ENCODE measurements around the gene MSI1. TPM values are rescaled to one million over a fixed set of nuclear protein-coding genes. Genes with fewer than 3 reads are reported as not detected.

MSI1 gene
- total RNA-seq (2014; rRNA removed; shearing (Covaris generic)) = 0.85 and 1.3 TPM in 2 replicates
- polyA plus RNA-seq (2015; cell fraction: cytosol; rRNA removed) = 4.7 and 6.2 TPM in 2 replicates
- 4.5 and 7.6 TPM in 2 replicates for polyA plus RNA-seq (2015; cell fraction: nucleus; rRNA removed)

- in situ Hi-C loops (cut with HindIII; ENCODE audit: low pct_unique_long_range_greater_than_20kb, low sequenced_read_pairs) = no loop called here
- no peak for DNase-seq (ENCODE audit: low read depth, low spot score)
Measured at GRCh38 chr12:120368789-120369602, at the start of gene MSI1. TSS of gene MSI1 (minus strand) at chr12:120369164. CDS start at chr12:120369091, 73 bp downstream.

- in situ Hi-C loops (cut with HindIII; ENCODE audit: low pct_unique_long_range_greater_than_20kb, low sequenced_read_pairs) = no loop called here
- no peak for DNase-seq (ENCODE audit: low read depth, low spot score)
Measured at GRCh38 chr12:120417917-120418580, 49.1 kb upstream of the MSI1 start.

- no peak for DNase-seq (ENCODE audit: low read depth, low spot score)
- in situ Hi-C loops (cut with HindIII; ENCODE audit: low pct_unique_long_range_greater_than_20kb, low sequenced_read_pairs) = no loop called here
Measured at GRCh38 chr12:120416490-120417216, 47.7 kb upstream of the MSI1 start.

GRCh38 chr12:120413901-120414695 lies 45.1 kb upstream of the MSI1 start:
- in situ Hi-C loops (cut with HindIII; ENCODE audit: low pct_unique_long_range_greater_than_20kb, low sequenced_read_pairs) = no loop called here
- no peak for DNase-seq (ENCODE audit: low read depth, low spot score)

GRCh38 chr12:120412421-120412820 lies 43.5 kb upstream of the MSI1 start:
- no peak for DNase-seq (ENCODE audit: low read depth, low spot score)
- in situ Hi-C loops (cut with HindIII; ENCODE audit: low pct_unique_long_range_greater_than_20kb, low sequenced_read_pairs) = no loop called here

- in situ Hi-C loops (cut with HindIII; ENCODE audit: low pct_unique_long_range_greater_than_20kb, low sequenced_read_pairs) = no loop called here
- no peak for DNase-seq (ENCODE audit: low read depth, low spot score)
Measured at GRCh38 chr12:120408771-120409170, 39.8 kb upstream of the MSI1 start.

- DNase-seq (ENCODE audit: low read depth, low spot score) = no peak
- in situ Hi-C loops (cut with HindIII; ENCODE audit: low pct_unique_long_range_greater_than_20kb, low sequenced_read_pairs) = no loop called here
Measured at GRCh38 chr12:120406553-120406952, 37.6 kb upstream of the MSI1 start.

- no peak for DNase-seq (ENCODE audit: low read depth, low spot score)
- in situ Hi-C loops (cut with HindIII; ENCODE audit: low pct_unique_long_range_greater_than_20kb, low sequenced_read_pairs) = no loop called here
Measured at GRCh38 chr12:120406069-120406468, 37.1 kb upstream of the MSI1 start.

- in situ Hi-C loops (cut with HindIII; ENCODE audit: low pct_unique_long_range_greater_than_20kb, low sequenced_read_pairs) = no loop called here
- DNase-seq (ENCODE audit: low read depth, low spot score) = peak; percentile 26
Measured at GRCh38 chr12:120404271-120404670, 35.3 kb upstream of the MSI1 start.

- in situ Hi-C loops (cut with HindIII; ENCODE audit: low pct_unique_long_range_greater_than_20kb, low sequenced_read_pairs) = no loop called here
- no peak for DNase-seq (ENCODE audit: low read depth, low spot score)
Measured at GRCh38 chr12:120403869-120404268, 34.9 kb upstream of the MSI1 start.

- in situ Hi-C loops (cut with HindIII; ENCODE audit: low pct_unique_long_range_greater_than_20kb, low sequenced_read_pairs) = no loop called here
- no peak for DNase-seq (ENCODE audit: low read depth, low spot score)
Measured at GRCh38 chr12:120402217-120402616, 33.3 kb upstream of the MSI1 start.

GRCh38 chr12:120399531-120399930 lies 30.6 kb upstream of the MSI1 start:
- in situ Hi-C loops (cut with HindIII; ENCODE audit: low pct_unique_long_range_greater_than_20kb, low sequenced_read_pairs) = no loop called here
- DNase-seq (ENCODE audit: low read depth, low spot score) = peak; percentile 29

- DNase-seq (ENCODE audit: low read depth, low spot score) = no peak
- in situ Hi-C loops (cut with HindIII; ENCODE audit: low pct_unique_long_range_greater_than_20kb, low sequenced_read_pairs) = no loop called here
Measured at GRCh38 chr12:120397824-120398540, 29.0 kb upstream of the MSI1 start.

GRCh38 chr12:120394483-120395367 lies 25.8 kb upstream of the MSI1 start:
- in situ Hi-C loops (cut with HindIII; ENCODE audit: low pct_unique_long_range_greater_than_20kb, low sequenced_read_pairs) = no loop called here
- no peak for DNase-seq (ENCODE audit: low read depth, low spot score)

- in situ Hi-C loops (cut with HindIII; ENCODE audit: low pct_unique_long_range_greater_than_20kb, low sequenced_read_pairs) = no loop called here
- no peak for DNase-seq (ENCODE audit: low read depth, low spot score)
Measured at GRCh38 chr12:120390540-120391120, 21.7 kb upstream of the MSI1 start.
